GM19099 (cell line): ENCODE measurements around the gene CLDN5.

Experiments
- POLR2A ChIP-seq: IDR thresholded peaks from 3 replicates; pipeline ENCODE4 v1.6.1; 2011; ENCODE audit warnings: low read depth; ENCODE audit not compliant: insufficient read length; ENCODE audit errors: extremely low read depth

The CLDN5 gene

GRCh38 chr22:19517919-19518611 lies 6.1 kb downstream of the CLDN5 start:
- TF ChIP-seq POLR2A = no peak

- no peak for TF ChIP-seq POLR2A
Observed at GRCh38 chr22:19517171-19517500, 7.1 kb downstream of the CLDN5 start.

- no peak for TF ChIP-seq POLR2A
Observed at GRCh38 chr22:19516378-19517170, 7.6 kb downstream of the CLDN5 start.

- no peak for TF ChIP-seq POLR2A
Observed at GRCh38 chr22:19515654-19516377, 8.4 kb downstream of the CLDN5 start.

- TF ChIP-seq POLR2A = no peak
Observed at GRCh38 chr22:19514831-19515565, 9.2 kb downstream of the CLDN5 start.

GRCh38 chr22:19513823-19514222 lies 10.4 kb downstream of the CLDN5 start:
- no peak for TF ChIP-seq POLR2A

- TF ChIP-seq POLR2A = no peak
Observed at GRCh38 chr22:19510919-19511341, 13.3 kb downstream of the CLDN5 start.

GRCh38 chr22:19509923-19510322 lies 14.3 kb downstream of the CLDN5 start:
- no peak for TF ChIP-seq POLR2A

- TF ChIP-seq POLR2A = no peak
Observed at GRCh38 chr22:19509191-19509590, 15.0 kb downstream of the CLDN5 start.

- TF ChIP-seq POLR2A = no peak
Observed at GRCh38 chr22:19508024-19508776, 16.0 kb downstream of the CLDN5 start.

GRCh38 chr22:19507534-19507861 lies 16.7 kb downstream of the CLDN5 start:
- TF ChIP-seq POLR2A = no peak

GRCh38 chr22:19506212-19506611 lies 18.0 kb downstream of the CLDN5 start:
- TF ChIP-seq POLR2A = no peak

GRCh38 chr22:19505735-19506126 lies 18.5 kb downstream of the CLDN5 start:
- no peak for TF ChIP-seq POLR2A

GRCh38 chr22:19504900-19505734 lies 19.1 kb downstream of the CLDN5 start:
- no peak for TF ChIP-seq POLR2A
